Hypothalamus (tissue), 51 donors: Measurements from ENCODE around the gene YIPF5.
A peak's percentile ranks its signal among the peaks of the same experiment; 100 is the strongest.

Source experiments
- DNase-seq, 51 donors: peaks; one replicate each; lab custom pipeline; 2025; lab: John Stamatoyannopoulos, UW

The YIPF5 gene

DNA sequence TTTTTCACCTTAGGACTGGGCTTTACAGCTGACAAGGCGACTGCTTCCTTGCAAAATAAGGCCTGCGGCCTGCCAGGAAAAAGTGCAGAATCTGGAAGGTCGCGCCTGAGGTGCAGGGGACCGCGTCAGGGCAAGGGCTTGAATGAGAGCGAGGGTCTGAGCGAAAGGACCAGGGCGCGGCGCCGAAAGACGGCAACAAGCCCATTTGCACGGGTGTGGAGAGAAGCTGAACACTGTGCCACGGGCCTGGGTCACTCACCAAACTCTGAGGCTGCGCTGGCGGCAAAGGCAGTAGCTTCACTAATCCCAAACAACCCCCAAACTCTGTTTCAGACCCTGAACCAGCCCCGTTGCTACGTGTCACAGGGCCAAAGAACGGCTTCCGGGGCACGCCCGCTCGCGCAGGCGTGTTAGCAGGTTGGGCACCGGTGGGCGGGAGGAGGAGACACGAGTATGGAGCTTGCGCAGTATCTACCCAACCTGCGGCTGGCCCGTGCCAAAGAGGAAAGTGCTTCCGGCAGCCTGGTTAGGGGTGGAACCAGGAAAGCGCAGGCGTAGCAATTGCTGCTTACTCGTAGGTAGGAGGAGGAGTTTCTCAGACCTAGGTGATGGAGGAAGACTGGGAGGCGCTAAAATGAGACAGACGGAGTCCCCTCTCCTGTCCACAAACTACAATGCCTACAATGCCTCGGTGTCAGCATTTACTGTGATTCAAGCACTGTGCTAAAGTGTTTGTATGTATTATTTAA lies at the start of gene YIPF5, which contains the start of gene KCTD16:
YIPF5 (minus strand) TSS at position 384 of the 749 bp plus-strand sequence. CDS start 704 bp downstream, outside the sequence.
KCTD16 (plus strand) TSS at position 598 of the 749 bp plus-strand sequence.
- DNase-seq = peak; percentile 61 to 95 (median 90)

DNA sequence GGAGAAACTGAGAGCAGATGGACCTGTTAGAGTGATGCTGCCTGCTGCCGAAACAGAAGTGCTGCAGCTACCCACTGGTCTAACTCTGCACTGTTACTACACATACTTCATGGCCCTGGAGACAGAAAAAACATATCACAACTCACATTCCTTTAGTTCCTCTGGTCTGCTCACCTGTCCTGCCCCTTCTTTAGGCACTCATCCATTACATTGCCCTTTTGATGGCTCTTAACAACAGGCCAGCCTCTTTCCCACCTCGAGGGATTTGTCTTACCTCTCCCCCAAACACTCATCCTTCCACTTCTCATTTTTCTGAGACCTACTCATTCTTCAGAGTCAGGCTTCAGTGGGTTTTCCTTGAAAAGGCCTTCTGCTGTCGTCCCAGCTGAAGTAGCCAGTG lies 49.4 kb upstream of the YIPF5 start:
- no peak for DNase-seq

DNA sequence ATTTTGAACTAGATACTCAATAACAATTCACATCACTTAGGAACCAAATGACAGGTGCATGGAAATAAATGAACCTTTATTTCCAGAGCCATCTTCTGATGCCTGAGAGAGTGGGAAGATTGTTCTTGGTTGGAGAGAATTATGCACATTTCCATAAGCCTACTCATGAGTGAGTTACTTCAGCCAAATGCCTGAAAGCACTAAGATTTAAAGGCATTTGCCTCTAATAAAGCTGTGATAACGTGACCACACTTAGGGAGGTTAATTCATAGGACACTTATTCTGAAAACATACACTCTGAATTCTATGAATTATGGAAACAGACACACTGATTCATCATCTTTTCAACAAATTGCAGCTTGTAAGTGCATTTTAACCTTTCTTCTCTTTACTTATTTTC lies 40.2 kb upstream of the YIPF5 start:
- peak in 1 of 51 donors; percentile 9 for DNase-seq

DNA sequence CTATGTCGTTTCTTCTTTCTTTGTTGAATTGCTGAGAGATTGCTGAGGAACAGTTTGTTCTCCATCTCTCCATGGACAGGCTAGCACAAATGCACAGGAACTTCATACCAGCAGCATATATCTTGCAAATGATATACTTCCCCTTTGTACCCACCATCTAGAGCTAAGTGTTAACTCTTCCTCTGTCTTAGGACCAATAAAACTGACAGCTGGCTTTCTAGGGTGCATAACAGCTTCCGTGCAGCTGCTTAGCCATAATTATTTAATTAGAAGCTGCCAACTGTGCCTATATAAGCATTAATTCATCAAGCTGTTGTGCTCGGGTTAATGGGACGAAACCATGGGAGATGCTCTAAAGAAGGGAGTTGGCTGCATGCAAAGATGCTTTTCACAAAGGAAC lies 38.9 kb upstream of the YIPF5 start:
- peak in 1 of 51 donors; percentile 6 for DNase-seq

DNA sequence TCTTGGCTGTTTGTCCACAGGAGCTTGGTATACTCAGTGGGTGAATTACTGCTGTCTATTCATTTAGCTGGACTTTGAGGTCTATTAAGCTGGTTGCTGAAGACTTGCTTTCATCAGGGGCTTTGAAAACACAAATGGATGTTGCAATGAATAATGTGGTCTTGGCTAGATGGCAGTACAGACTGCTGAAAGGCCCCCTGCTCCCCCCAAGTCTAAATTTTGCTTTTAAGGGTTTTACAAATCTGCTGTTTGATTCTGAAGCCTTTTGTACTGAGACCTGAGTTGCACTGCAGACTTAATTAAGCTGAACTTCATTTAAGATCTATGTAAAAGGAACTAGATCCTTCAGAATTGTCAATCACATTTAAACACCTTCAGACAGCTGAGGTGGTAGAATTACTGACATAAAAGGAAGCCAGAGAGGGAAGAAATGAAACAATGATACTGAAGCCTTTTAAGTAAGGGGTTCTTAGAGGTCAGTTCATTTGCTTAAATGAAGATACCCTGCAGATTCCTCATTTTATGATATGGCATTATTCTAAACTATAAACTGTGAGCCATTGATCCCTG lies 37.5 kb upstream of the YIPF5 start:
- peak in 1 of 51 donors; percentile 46 for DNase-seq

DNA sequence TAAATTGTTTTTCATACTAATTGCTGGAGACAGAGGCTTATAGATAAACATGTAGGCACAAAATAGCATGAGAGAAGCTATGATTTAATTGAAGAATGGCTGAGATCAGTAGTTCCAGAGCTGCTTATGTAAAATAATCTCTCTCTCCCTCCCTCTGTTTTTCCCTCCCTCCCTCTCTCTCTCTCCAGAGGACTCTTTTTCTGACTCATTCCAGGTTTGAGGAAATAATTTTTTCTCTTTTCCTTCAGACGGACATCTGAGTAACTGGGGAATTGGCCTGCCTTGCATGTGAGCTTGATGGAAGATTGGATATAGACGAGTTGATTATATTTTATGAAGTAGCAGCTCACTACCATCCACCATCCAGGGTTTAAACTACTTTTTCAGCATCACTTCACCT lies 35.7 kb upstream of the YIPF5 start:
- no peak for DNase-seq

DNA sequence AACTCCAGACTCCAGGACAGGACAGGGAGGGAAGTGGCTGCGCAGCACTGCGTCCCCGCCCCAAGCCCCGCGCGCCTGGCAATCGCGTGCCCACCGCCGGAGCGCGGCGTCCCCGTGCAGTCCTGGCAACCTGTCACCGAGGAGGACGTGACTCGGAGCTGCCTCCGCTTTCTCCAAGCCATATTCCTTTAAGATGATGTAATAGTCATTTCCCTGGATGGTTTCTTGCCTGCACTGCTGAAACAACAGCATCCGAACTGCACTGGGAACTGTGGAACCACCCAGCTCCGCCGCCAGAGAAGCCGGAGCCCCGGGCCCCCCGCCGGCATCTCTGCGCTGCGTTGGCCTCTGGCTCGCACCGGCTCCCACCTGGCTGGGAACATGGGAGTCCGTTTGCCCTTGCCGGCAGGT lies 34.7 kb upstream of the YIPF5 start:
- peak in 18 of 51 donors; percentile 2 to 47 (median 18) for DNase-seq

DNA sequence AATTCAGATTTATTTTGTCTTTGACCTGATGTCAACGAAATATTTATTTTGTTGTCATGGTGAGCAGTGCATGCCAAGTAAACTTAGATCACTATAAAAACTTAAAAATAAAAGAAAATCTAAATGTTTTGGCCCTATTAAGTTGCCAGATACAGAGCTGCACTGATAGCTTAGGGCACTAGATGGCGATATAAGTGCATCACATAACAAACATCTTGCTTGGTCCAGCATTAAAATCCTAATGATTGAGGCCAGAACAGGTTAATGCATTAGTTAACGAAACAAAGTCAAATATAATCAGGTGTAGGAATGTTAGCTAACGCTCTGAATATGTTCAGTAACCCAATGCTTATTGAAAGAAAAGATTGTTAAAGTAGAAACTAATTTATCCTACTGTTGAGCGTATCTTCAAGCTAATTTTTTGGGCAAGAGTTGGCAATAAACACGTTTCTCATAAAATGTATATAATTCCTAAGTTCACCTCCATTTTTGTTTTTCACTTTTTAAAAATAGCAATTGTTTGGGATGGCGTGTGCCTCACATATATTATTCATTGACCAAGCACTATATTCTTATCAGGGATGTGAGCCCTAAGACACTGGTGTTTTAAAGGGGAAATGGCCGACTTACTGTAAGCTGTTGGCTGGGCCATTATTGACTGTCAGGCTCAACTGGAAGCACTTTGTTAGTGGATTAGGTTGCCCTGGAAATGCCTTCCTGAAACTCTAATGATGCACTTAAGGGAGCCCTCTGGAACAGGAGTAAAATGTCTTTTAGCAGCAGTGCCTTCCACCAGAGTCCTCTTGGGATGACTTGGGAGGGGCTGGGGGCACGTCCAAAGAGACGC lies 33.5 kb upstream of the YIPF5 start:
- DNase-seq = peak in 13 of 51 donors; percentile 0 to 70 (median 6)

DNA sequence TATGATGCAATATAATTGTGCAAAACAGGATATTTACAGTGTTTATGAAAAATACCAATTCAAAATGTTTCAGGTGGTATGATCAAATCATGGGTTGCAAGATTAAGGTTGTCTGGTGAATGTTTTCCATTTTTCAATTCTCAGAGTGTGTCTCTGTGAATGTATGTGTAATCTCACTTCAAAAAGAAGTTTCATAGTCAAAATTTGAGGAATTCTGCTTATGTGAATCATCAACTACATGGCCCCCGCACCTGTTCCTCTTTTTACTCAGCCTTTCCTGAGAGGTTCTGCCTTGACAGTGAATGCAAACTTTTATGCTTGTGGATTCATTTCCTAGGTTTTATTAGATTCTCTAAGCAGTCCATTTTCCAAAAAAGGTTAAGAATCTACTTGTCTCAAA lies 32.3 kb upstream of the YIPF5 start:
- no peak for DNase-seq

DNA sequence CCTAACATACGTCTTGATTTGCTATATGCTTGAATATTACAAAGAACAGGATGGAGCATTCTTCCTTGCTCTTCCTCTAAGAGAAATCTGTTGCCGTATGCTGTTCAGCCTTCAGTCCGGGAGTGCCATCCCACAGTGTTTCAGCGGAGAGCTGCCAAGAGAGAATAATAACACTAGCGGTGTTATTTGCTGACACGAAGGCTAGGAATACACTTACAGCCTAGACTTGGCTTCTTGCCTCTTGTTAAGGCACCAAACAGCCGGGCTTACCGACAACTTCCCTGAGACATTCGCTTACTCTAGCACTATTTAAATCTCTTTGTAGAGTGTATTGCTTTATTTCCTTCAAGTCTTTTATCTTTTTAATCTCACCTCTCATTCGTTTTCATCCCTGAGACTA lies 31.6 kb upstream of the YIPF5 start:
- DNase-seq = no peak

DNA sequence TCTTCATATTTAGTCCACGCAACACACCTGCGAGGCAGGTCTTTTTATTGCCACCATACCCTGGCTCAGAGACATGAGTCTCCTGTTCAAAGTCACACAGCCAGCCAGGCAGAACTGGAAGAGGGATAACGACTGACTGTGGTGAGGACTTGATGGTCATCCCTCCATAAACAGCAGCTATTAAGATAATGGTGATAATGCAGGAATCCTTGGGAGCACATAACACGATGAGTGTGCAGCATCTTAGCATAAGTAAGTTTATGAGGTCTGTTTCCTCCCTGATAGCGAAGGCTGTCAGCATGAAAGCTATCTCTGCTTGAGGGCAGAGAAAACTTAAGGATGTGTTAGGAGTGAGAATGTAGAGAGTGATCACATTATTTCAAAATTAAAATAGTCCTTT lies 31.1 kb upstream of the YIPF5 start:
- DNase-seq = no peak

DNA sequence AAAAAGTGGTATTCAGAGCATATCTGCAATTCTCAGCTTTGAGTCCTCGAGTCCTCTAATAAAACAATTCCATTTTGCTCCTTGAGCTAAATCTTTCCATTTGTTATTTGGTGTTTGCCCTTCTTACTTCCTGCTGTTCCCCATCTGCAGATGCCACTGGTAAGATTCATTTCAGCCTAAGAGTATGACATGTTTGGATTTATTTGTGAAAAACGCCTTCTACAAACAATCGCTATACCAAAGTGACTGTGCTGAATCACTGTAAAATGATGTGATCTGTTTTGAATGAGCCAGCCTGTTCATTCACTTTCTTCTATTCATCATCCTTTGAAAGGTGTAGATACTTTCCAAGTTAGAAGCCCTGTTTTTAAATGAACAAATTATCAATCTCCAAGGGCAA lies 27.9 kb upstream of the YIPF5 start:
- no peak for DNase-seq

DNA sequence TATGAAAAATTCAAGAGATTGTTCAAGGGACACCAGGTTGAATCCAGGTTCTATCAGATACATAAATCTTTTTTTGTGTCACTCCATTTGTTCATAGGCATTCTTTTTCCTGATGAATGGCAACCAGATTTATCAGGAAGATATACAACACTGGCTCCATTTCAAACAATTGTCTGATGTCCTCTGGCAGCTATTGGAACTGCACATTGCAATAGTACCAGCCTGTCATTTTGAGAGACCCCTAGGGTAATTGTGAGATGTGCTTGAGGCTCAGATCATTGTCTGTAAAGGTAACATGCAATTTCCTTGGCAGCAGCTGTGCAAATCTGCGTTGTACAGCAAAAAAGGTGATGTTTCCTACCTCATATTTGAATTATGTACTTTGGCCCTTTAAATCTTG lies 26.2 kb upstream of the YIPF5 start:
- no peak for DNase-seq

DNA sequence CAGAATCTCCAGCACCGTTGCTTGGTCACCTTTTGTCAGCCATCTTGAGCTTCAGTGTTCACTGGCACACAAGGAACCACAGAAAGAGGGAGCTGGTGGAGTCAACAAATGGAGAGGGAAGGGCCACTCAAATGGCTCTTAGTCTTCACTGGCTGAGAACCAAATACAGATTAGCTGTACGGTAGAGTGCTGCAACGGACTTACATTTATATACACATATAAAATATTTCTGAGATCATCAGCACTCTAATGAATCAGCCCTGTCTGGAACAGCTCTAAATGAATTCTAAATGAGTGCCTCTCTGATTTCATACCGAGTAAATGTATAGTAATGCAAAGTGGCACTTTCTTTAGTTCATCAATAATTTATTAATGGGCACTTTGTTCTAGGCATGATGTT lies 25.0 kb upstream of the YIPF5 start:
- DNase-seq = no peak

DNA sequence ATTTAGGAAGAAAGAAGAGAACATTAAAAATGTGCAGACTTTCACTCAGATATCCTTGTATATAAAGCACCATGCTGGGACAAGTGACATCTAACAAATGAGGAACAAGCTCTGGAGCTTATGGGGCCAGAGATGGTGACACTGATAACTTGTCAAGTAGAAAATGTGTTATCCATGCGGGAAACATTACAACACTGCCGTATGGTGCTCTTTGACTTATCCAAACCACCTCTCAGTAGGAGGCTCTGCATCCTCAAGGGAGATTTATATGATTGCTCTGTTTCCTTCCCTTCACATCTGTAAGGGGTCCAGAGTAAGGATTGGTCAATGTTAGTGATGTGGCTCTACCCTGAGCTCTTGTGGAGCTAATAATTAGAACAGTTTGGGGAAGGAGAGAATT lies 23.7 kb upstream of the YIPF5 start:
- DNase-seq = no peak

DNA sequence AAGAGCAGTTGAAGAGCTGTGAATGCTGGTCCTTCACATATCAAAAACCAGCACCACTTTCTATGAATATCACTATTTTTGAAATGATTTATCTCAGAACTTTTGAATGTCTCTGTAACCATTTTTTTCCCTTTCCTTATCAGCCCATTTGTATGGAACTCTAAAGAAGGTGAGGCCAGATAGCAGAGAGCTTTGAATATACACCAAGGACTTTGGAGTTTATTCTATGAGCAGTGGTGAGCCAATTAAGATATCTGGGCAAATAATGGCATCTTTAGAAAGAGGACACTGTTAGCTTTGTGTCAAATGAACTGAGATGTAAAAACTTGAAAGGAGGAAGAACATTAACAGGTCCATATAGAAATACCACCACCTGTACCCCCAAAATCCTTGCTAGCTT lies 22.2 kb upstream of the YIPF5 start:
- DNase-seq = no peak

DNA sequence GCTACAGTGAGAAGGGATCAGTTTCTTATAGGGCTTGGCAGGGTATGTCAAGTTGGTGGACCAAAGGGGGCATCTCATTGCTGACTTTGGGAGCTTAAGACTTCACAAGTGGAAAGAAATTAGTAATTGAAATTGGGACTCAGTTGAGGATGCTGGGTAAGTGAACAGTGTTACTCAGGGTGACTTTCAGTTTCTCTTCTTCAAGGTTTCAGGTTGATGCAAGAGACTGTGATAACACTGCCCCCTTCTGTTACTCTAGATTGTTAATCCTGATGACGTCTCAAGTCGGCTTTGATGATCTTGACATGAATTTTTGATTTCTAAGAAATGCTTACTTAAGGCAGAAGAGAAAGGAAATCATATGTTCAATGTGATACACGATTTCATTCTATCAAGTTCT lies 21.5 kb upstream of the YIPF5 start:
- no peak for DNase-seq

DNA sequence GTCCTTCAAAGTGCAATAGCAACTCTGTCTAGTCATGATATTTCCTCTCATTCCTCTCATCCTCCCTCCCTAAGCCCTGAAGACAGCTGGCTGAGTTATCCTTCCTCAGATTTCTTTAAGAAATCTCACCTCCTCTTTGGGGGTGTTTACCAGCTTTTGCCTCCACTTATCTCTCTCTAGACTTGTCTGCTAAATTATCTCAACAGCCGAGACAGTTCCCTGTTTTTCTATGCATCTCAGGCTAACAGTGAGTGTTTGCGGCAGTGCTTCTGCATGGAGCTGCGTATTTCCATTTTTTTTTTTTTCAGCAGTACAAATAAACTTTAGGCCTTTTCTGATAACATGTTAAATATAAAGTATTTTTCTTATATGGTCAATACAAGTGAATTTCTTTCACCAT lies 21.1 kb upstream of the YIPF5 start:
- DNase-seq = no peak

DNA sequence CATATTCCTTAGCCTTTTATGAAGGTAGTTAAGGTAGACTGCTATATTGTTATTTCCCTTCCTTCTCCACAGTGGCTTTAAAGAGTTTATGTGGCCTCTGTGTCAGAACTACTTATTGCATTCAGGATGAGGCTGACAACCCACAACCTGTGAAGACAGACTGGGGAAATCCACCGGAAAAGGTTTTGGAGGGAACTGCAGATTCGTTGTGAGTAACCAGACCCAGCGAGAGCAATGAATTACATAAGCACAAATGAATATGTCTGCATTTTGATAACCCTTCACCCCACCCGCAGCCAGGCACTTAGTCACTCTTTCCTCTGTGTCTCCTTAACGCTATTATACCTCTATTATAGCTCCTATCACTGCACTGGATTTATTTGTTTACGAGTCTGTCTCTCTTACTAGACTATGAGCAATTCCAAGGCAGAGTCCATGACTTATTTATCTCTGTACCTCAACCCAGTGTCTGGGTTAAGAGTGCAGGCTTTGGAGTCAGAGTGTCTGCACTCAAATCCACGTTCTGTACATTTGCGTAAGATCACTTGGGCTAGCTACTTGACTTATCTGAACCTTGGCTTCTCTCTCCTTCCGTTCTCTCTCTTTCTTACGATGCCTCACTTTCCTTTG lies 19.5 kb upstream of the YIPF5 start:
- no peak for DNase-seq

DNA sequence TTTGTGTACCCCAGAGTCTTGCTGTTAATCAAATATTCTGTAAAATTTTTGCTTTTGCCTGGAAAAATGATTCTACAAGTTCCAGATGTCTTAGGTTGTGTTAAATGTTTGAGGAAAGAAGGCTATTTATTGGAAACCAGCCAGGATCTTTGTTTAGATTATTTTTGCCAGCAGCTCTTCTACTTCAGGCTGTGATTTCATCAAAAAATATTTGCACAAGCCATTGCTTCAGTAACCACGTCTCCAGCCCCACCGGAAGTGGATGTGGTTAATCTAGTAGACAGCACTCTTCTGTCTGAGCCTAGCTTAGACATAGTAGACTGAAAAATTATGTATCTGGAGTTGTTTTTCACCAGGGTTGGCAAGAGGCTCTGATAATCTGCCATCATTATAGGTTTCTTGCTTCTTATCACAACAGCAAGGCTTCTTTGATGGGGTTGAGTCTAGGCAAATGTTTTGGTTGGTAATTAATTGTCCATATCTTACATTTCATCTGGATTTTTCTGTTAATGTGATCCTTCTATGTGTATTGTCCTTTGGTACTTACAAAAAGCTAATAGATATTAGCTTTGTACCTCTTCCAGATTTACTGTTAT lies 17.3 kb upstream of the YIPF5 start:
- no peak for DNase-seq
